K562 (cell line): ENCODE data around the gene SUOX. TPM values are rescaled to one million over a fixed set of nuclear protein-coding genes. Genes with fewer than 3 reads are reported as not detected.
"Not testable (repeated sequence)": the region's sequence is repeated elsewhere in the genome, so short reads cannot be mapped to it uniquely, and the experiment has no call there.

Source experiments
- ATAC-seq: fragments of 200-7000 bp; cut with Tn5 transposase; 3 replicates; pipeline ENCODE4 v1.9.1; 2020; ENCODE audit warnings: moderate library complexity
- BruUV-seq: library from RNA; stranded (reverse); fragments of 400-500 nt; replicated peaks from 2 replicates; lab custom pipeline; 2021; lab: Mats Ljungman, UMichigan
- CTCF ChIA-PET: fragments of 300-600 bp; formaldehyde crosslinking; extraction: SDS; loops from one replicate; lab custom pipeline; 2021; ENCODE audit warnings: low intra/inter-chr PET ratio; lab: Yijun Ruan, JAX
- POLR2A ChIA-PET: fragments of 300-600, 350-650 bp; sonication (Branson Sonifier 250); formaldehyde crosslinking; extraction: SDS; loops from one replicate; lab custom pipeline; 2021; ENCODE audit warnings: antibody characterized with exemption, inconsistent platforms; lab: Yijun Ruan, JAX
- DNase-seq, 4 experiments: peaks; one replicate each; pipeline versions ENCODE4 v3.0.0 to v3.0.0-alpha.2; 2011 to 2018; ENCODE audit warnings: low spot score in 3 of 4, mixed read lengths in 3 of 4; ENCODE audit errors: extremely low read depth in 1 of 4
- FAIRE-seq: peaks from 2 replicates; lab custom pipeline; 2011; peaks lifted over from hg19 to GRCh38; lab: Jason Lieb, UNC
- H2AFZ ChIP-seq: 2 replicates; pipeline ENCODE4 v1.6.0; 2011; ENCODE audit warnings: low read depth, low read length, control low read depth, inconsistent platforms
- H3K27ac ChIP-seq: fragments of 200-600 bp; 3 replicates; pipeline ENCODE4 v1.8.0; 2011; ENCODE audit warnings: low read depth, mild to moderate bottlenecking, control low read depth, inconsistent platforms, low read length, moderate library complexity, mixed read lengths; ENCODE audit errors: extremely low read depth
- H3K27me3 ChIP-seq, 2 experiments: fragments of 300-600 bp in 1 of 2; 2 replicates in 1 of 2; 3 replicates in 1 of 2; pipeline versions ENCODE4 v1.6.0 to v1.8.0; 2011; ENCODE audit warnings: inconsistent platforms in 2 of 2, low read length in 2 of 2, mild to moderate bottlenecking in 1 of 2, mixed read lengths in 1 of 2, moderate library complexity in 1 of 2; ENCODE audit not compliant: control insufficient read depth in 2 of 2, insufficient read depth in 2 of 2
- H3K36me3 ChIP-seq: fragments of 300-600 bp; 3 replicates; pipeline ENCODE4 v1.8.0; 2011; ENCODE audit warnings: mild to moderate bottlenecking, low read length, inconsistent platforms; ENCODE audit not compliant: control insufficient read depth, insufficient read depth
- H3K4me1 ChIP-seq, 2 experiments: fragments of 200-600 bp in 1 of 2; replicated peaks in 1 of 2; 2 replicates in 1 of 2; 3 replicates in 1 of 2; pipeline versions ENCODE4 v1.5.1 to v1.8.0; 2011; ENCODE audit warnings: inconsistent platforms in 2 of 2, low read length in 2 of 2, mild to moderate bottlenecking in 1 of 2, mixed read lengths in 1 of 2, moderate library complexity in 1 of 2; ENCODE audit not compliant: control insufficient read depth in 2 of 2, insufficient read depth in 2 of 2
- H3K4me2 ChIP-seq: 2 replicates; pipeline ENCODE4 v1.6.1; 2011; ENCODE audit warnings: low read length, control low read depth, inconsistent platforms, mixed read lengths; ENCODE audit not compliant: insufficient read depth
- H3K4me3 ChIP-seq: fragments of 200-600 bp; sonication (generic), shearing (Covaris generic); 2 replicates; pipeline ENCODE4 v1.5.1; 2016; ENCODE audit warnings: control low read depth, inconsistent platforms
- H3K79me2 ChIP-seq: fragments of 200-600 bp; 3 replicates; pipeline ENCODE4 v1.8.0; 2011; ENCODE audit warnings: low read length, inconsistent platforms; ENCODE audit not compliant: control insufficient read depth, insufficient read depth
- H3K9ac ChIP-seq, 2 experiments: 2 replicates each; pipeline versions ENCODE4 v1.6.0 to v1.6.1; 2011; ENCODE audit warnings: low read depth in 2 of 2, low read length in 2 of 2, control low read depth in 1 of 2, inconsistent platforms in 1 of 2, mild to moderate bottlenecking in 1 of 2, mixed read lengths in 1 of 2; ENCODE audit not compliant: insufficient read depth in 1 of 2
- H3K9me1 ChIP-seq: one replicate; pipeline ENCODE4 v1.6.0; 2011; ENCODE audit warnings: inconsistent platforms, mild to moderate bottlenecking, low read length, moderate library complexity; ENCODE audit not compliant: control insufficient read depth, insufficient read depth
- H3K9me3 ChIP-seq: replicated peaks from 2 replicates; pipeline ENCODE4 v1.5.1; 2011; ENCODE audit warnings: low read depth, low read length, inconsistent platforms; ENCODE audit not compliant: control insufficient read depth, insufficient read depth
- H4K20me1 ChIP-seq: replicated peaks from 2 replicates; pipeline ENCODE4 v1.6.1; 2011; ENCODE audit warnings: low read length, inconsistent platforms, mixed read lengths; ENCODE audit not compliant: control insufficient read depth, insufficient read depth
- BACH1 ChIP-seq: fragments of 200-800 bp; sonication (Bioruptor generic); IDR thresholded peaks from 2 replicates; pipeline ENCODE4 v1.6.1; 2016; ENCODE audit warnings: missing genetic modification characterization, missing compliant biosample characterization
- E2F5 ChIP-seq: sonication (generic); formaldehyde crosslinking; IDR thresholded peaks from 2 replicates; pipeline ENCODE4 v1.8.0; 2022; ENCODE audit warnings: mild to moderate bottlenecking, missing genetic modification reagents
- GTF2A2 ChIP-seq: IDR thresholded peaks from 2 replicates; pipeline ENCODE4 v1.6.1; 2016; ENCODE audit warnings: mild to moderate bottlenecking, missing genetic modification characterization, missing compliant biosample characterization
- KDM2B ChIP-seq: fragments of 250-450 bp; sonication (Bioruptor Pico); IDR thresholded peaks from 2 replicates; pipeline ENCODE4 v1.8.0; 2021; ENCODE audit warnings: mild to moderate bottlenecking, moderate library complexity
- ZFP1 ChIP-seq: fragments of 450-650 bp; formaldehyde crosslinking; IDR thresholded peaks from 2 replicates; pipeline ENCODE4 v1.4.0; 2020; ENCODE audit warnings: mild to moderate bottlenecking, mixed read lengths
- ZNF511 ChIP-seq: sonication (generic); formaldehyde crosslinking; IDR thresholded peaks from 2 replicates; pipeline ENCODE4 v1.8.0; 2022; ENCODE audit warnings: mild to moderate bottlenecking, missing genetic modification reagents
- WGBS: fragments of 100-300 bp; shearing (Covaris generic); methylation state at CpG from one replicate; pipeline ENCODE4 v1.1.6; 2016; ENCODE audit warnings: low coverage, mixed read lengths; ENCODE audit not compliant: insufficient coverage; ENCODE audit errors: missing lambda C conversion rate; 5-methylcytosine and 5-hydroxymethylcytosine counted together
- in situ Hi-C: fragments of 300-500 bp; cut with MboI; formaldehyde crosslinking; loops from 4 replicates; pipeline ENCODE4 v1.15.0; 2018; ENCODE audit warnings: inconsistent platforms, mixed read lengths
- intact Hi-C: fragments of 100-400 bp; cut with micrococcal nuclease; formaldehyde crosslinking; loops from 2 replicates; pipeline ENCODE4 v1.14.2; 2022
- polyA plus RNA-seq, 8 experiments: library from polyadenylated mRNA; depleted of rRNA in 4 of 8; stranded (reverse) in 5 of 8; unstranded in 3 of 8; fragments of >200 nt; fragmentation: Nextera tagmentation in 2 of 8; fragmentation: Illumina TruSeq in 1 of 8; extraction: Ambion mirVana in 2 of 8; extraction: Trizol in 1 of 8; gene quantifications; 2 replicates each; pipeline versions ENCODE4 v1.2.1 to v1.2.3, GENCODE V29; 2011 to 2014; ENCODE audit warnings: inconsistent platforms in 1 of 8, missing spikeins in 1 of 8
- total RNA-seq, 7 experiments: library from RNA; depleted of rRNA in 6 of 7; stranded (reverse); fragments of >200 nt in 6 of 7; fragmentation: Illumina TruSeq in 2 of 7; extraction: Trizol in 2 of 7; gene quantifications; 2 replicates each; pipeline versions ENCODE4 v1.2.1 to v1.2.3, GENCODE V29; 2011 to 2021; ENCODE audit warnings: low replicate concordance in 1 of 7
- TF ChIP-seq, protein P1 (sequence below), 3 experiments: fragments of 200-800 bp in 1 of 3; sonication (Bioruptor generic) in 1 of 3; sonication (generic) in 1 of 3; formaldehyde crosslinking in 1 of 3; IDR thresholded peaks; 2 replicates each; pipeline versions ENCODE4 v1.6.1 to v1.8.0; 2016 to 2022; ENCODE audit warnings: mild to moderate bottlenecking in 2 of 3, missing compliant biosample characterization in 2 of 3, missing genetic modification characterization in 2 of 3, missing genetic modification reagents in 1 of 3
- TF ChIP-seq, protein P2 (sequence below): fragments of 250-450 bp; sonication (Bioruptor Pico); IDR thresholded peaks from 2 replicates; pipeline ENCODE4 v1.8.0; 2021; ENCODE audit warnings: moderate library complexity, mild to moderate bottlenecking, inconsistent platforms

The SUOX gene
- total and polyA plus RNA-seq, 9 of the 15 experiments (the other 6 are each of a cell fraction or from before 2014, with no cell fraction given): 9.2 to 39.7 (median 25.4) TPM

DNA sequence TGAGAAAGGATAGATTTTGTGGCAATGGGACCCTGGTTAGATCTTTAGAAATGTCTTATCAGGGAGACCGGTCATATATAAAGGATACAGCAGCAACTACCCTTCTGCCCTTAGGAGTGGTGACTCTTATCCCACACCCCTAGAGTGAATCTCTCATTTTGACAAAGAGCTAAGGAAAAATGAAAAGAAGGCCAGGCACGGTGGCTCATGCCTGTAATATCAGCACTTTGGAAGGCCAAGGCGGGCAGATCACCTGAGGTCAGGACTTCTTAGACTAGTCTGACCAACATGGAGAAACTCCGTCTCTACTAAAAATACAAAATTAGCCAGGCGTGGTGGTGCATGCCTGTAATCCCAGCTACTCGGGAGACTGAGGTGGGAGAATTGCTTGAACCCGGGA is 11.1 kb upstream of the SUOX start:
- ATAC-seq, intact Hi-C loops, H3K9me3 ChIP-seq, H3K4me2 ChIP-seq, H2AFZ ChIP-seq, H3K27me3 ChIP-seq, H4K20me1 ChIP-seq, H3K79me2 ChIP-seq, in situ Hi-C loops, H3K4me1 ChIP-seq, FAIRE-seq, DNase-seq, H3K4me3 ChIP-seq, H3K9ac ChIP-seq, CTCF ChIA-PET, H3K27ac ChIP-seq, H3K9me1 ChIP-seq: not testable (repeated sequence)
- 91% methylated on average over 7 of the region's 7 CpGs for WGBS
- TSS peak; percentile 11 for BruUV-seq
- POLR2A ChIA-PET: interaction anchor here (1.0 to 5.9 kb wide), 3 partner anchors 10 to 20 kb away, joined by 6 to 49 read pairs (median 15); partner anchors contain the start of genes RAB5B and SUOX
- peaks cover 50% of the 10 kb centered on the region for H3K36me3 ChIP-seq

DNA sequence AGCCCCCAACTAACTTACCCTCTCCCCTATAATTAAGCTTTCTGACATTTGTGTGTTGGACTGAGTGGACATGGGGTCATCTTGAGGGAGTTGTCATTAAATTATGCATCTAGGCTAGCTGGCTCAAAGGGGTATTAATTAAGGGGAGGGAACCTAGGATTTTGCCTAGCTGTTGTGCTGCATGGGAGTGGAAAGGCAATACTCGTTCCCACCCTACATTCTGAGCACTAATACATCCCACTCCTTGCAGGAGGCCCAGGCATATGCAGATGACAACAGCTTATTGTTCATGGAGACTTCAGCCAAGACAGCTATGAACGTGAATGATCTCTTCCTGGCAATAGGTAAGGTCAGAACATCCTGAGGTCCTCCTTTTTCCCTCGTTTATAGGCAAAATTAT is 6.0 kb upstream of the SUOX start:
- H3K4me3 ChIP-seq: no peak overlapping the region
- POLR2A ChIA-PET: interaction anchor here (0.6 to 1.6 kb wide), 4 partner anchors 14 to 161 kb away, joined by 3 to 16 read pairs (median 3); partner anchors contain the start of gene RAB5B
- H3K79me2 ChIP-seq: no peaks in the 10 kb centered on the region
- CTCF ChIA-PET: no interaction called here
- H3K9ac ChIP-seq: no peak overlapping the region
- DNase-seq (no peak), FAIRE-seq (no peak), ATAC-seq (no peak)
- no TSS peak for BruUV-seq
- H2AFZ ChIP-seq: no peak overlapping the region
- no peaks in the 10 kb centered on the region; a peak in 1 of 5 replicates for H3K4me1 ChIP-seq
- H3K9me1 ChIP-seq: no peaks in the 10 kb centered on the region
- no peaks in the 10 kb centered on the region for H3K27me3 ChIP-seq
- no peak overlapping the region for H3K27ac ChIP-seq
- no peak overlapping the region for H3K4me2 ChIP-seq
- in situ Hi-C loops (no loop called here), intact Hi-C loops (no loop called here)
- no peaks in the 10 kb centered on the region for H4K20me1 ChIP-seq
- peaks cover 67% of the 10 kb centered on the region for H3K36me3 ChIP-seq
- no peaks in the 10 kb centered on the region for H3K9me3 ChIP-seq
- 75% methylated on average over 3 of the region's 3 CpGs for WGBS
- TF ChIP-seq BACH1 (tag) (no peak), ZNF511 (no peak), GTF2A2 (tag) (no peak), ZFP1 (CRISPR knock-in tag) (no peak), E2F5 (no peak), KDM2B (CRISPR knock-in tag) (no peak)
- TF ChIP-seq, protein P1, sequence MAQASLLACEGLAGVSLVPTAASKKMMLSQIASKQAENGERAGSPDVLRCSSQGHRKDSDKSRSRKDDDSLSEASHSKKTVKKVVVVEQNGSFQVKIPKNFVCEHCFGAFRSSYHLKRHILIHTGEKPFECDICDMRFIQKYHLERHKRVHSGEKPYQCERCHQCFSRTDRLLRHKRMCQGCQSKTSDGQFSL (CRISPR knock-in tag; IDR thresholded peaks at IDR 0.05): no peak
- TF ChIP-seq, protein P1 (tag; IDR thresholded peaks at IDR 0.05): no peak
- TF ChIP-seq, protein P2, sequence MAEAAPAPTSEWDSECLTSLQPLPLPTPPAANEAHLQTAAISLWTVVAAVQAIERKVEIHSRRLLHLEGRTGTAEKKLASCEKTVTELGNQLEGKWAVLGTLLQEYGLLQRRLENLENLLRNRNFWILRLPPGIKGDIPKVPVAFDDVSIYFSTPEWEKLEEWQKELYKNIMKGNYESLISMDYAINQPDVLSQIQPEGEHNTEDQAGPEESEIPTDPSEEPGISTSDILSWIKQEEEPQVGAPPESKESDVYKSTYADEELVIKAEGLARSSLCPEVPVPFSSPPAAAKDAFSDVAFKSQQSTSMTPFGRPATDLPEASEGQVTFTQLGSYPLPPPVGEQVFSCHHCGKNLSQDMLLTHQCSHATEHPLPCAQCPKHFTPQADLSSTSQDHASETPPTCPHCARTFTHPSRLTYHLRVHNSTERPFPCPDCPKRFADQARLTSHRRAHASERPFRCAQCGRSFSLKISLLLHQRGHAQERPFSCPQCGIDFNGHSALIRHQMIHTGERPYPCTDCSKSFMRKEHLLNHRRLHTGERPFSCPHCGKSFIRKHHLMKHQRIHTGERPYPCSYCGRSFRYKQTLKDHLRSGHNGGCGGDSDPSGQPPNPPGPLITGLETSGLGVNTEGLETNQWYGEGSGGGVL (CRISPR knock-in tag): no peak
- TF ChIP-seq, all 486 proteins: peak for 0
